Mesendoderm (in vitro differentiated cells): ENCODE results near the gene DPYD.

Source experiments
- DNase-seq: peaks from one replicate; pipeline ENCODE4 v3.0.0; 2013
- H2AK5ac ChIP-seq: 2 replicates; pipeline ENCODE4 v1.6.1; 2013; ENCODE audit warnings: low read length, inconsistent platforms
- H2BK120ac ChIP-seq: 2 replicates; pipeline ENCODE4 v1.6.1; 2013; ENCODE audit warnings: low read depth, mild to moderate bottlenecking, low read length, moderate library complexity, mixed read lengths
- H2BK15ac ChIP-seq: replicated peaks from 2 replicates; pipeline ENCODE4 v1.6.1; 2013; ENCODE audit warnings: low read depth, mild to moderate bottlenecking, moderate library complexity
- H2BK5ac ChIP-seq: 2 replicates; pipeline ENCODE4 v1.6.1; 2013; ENCODE audit warnings: low read length, inconsistent platforms
- H3K18ac ChIP-seq: 2 replicates; pipeline ENCODE4 v1.6.1; 2013; ENCODE audit warnings: mild to moderate bottlenecking, low read length, mixed read lengths
- H3K23ac ChIP-seq: one replicate; pipeline ENCODE4 v1.6.1; 2013; ENCODE audit warnings: low read length
- H3K27ac ChIP-seq: 2 replicates; pipeline ENCODE4 v1.5.1; 2013; ENCODE audit warnings: low read depth, mild to moderate bottlenecking, inconsistent platforms, low read length, moderate library complexity
- H3K27me3 ChIP-seq: 2 replicates; pipeline ENCODE4 v1.6.1; 2013; ENCODE audit warnings: low read length, control low read depth, mild to moderate bottlenecking, inconsistent platforms; ENCODE audit not compliant: insufficient read depth, poor library complexity
- H3K36me3 ChIP-seq: 2 replicates; pipeline ENCODE4 v1.6.1; 2013; ENCODE audit warnings: low read length, inconsistent platforms; ENCODE audit not compliant: control insufficient read depth, insufficient read depth
- H3K4ac ChIP-seq: one replicate; pipeline ENCODE4 v1.6.1; 2013; ENCODE audit warnings: low read depth, mild to moderate bottlenecking, low read length, moderate library complexity
- H3K4me1 ChIP-seq: 2 replicates; pipeline ENCODE4 v1.6.1; 2013; ENCODE audit warnings: low read depth, low read length, inconsistent platforms; ENCODE audit not compliant: control insufficient read depth
- H3K4me2 ChIP-seq: 2 replicates; pipeline ENCODE4 v1.6.1; 2013; ENCODE audit warnings: low read length
- H3K4me3 ChIP-seq: 2 replicates; pipeline ENCODE4 v1.5.1; 2013; ENCODE audit warnings: mild to moderate bottlenecking, low read length
- H3K56ac ChIP-seq: one replicate; pipeline ENCODE4 v1.6.1; 2013; ENCODE audit warnings: low read length
- H3K79me1 ChIP-seq: 2 replicates; pipeline ENCODE4 v1.6.1; 2013; ENCODE audit warnings: low read length, inconsistent platforms
- H3K79me2 ChIP-seq: 2 replicates; pipeline ENCODE4 v1.6.1; 2013; ENCODE audit warnings: mild to moderate bottlenecking, low read length; ENCODE audit not compliant: control insufficient read depth, insufficient read depth
- H3K9ac ChIP-seq: 2 replicates; pipeline ENCODE4 v1.6.1; 2013; ENCODE audit warnings: low read length, inconsistent platforms
- H4K5ac ChIP-seq: one replicate; pipeline ENCODE4 v1.6.1; 2013; ENCODE audit warnings: low read length
- H4K8ac ChIP-seq: one replicate; pipeline ENCODE4 v1.6.1; 2013; ENCODE audit warnings: low read depth, mild to moderate bottlenecking, control low read depth, low read length, moderate library complexity
- WGBS: extraction: QIAGEN DNeasy Blood & Tissue Kit; methylation state at CpG from one replicate; pipeline ENCODE4 v1.1.7; 2013; ENCODE audit warnings: low lambda C conversion rate, missing lambda C conversion rate; ENCODE audit not compliant: insufficient coverage; ENCODE audit errors: extremely low coverage; 5-methylcytosine and 5-hydroxymethylcytosine counted together

DPYD gene

DNA sequence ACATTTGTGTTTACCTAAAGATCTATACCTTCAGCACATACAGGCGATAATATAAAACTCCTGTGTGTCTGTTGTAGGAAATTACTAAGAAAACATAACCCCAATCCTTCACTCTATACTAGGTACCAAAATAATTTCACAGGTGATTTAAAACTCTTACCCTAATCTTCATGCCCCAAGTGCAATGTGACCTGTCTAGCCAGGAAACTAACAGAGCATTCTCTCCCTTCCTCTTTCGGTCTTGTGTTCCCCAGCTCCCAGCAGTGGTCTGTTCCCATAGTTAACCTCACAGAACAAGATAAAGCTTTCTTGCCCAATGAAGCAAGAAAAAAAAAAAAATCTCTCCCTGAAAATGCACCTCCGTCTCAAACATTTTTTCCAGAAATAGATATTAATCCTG is 493.5 kb downstream of the DPYD start:
- Histone ChIP-seq H3K23ac (no peak overlapping the region), H2AK5ac (no peak overlapping the region), H3K4me1 (no peaks in the 10 kb centered on the region), H3K9ac (no peak overlapping the region), H2BK120ac (no peak overlapping the region), H3K79me1 (no peaks in the 10 kb centered on the region), H3K36me3 (no peaks in the 10 kb centered on the region), H3K4ac (no peak overlapping the region), H2BK5ac (no peak overlapping the region), H2BK15ac (no peak overlapping the region), H3K4me2 (no peak overlapping the region), H4K5ac (no peak overlapping the region), H3K79me2 (no peaks in the 10 kb centered on the region), H3K27ac (no peak overlapping the region), H3K56ac (no peak overlapping the region), H3K18ac (no peak overlapping the region), H3K27me3 (no peaks in the 10 kb centered on the region), H3K4me3 (no peak overlapping the region), H4K8ac (no peak overlapping the region)
- no CpG with 5 or more reads among the region's 3 CpGs for WGBS
- DNase-seq, result no peak

DNA sequence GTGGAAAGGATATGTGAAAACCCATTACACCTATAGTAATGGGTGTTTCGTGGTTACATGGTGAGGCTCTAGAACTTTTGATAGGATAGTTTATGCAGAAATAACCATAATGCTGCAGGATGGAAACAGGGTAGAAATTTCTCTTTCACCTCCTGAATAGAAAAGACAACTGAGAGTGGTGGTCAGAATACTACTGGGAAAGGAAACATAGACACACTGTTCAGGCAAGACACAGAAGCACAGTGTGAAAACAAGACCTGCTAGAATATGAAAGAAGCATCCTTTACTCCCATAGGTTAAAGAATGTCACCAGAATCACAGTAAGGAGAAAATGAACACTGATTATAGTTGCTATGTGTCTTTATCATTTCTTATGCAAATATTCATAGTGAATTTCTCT is 496.6 kb downstream of the DPYD start:
- Histone ChIP-seq H4K8ac (no peak overlapping the region), H3K4ac (no peak overlapping the region), H2AK5ac (no peak overlapping the region), H2BK5ac (no peak overlapping the region), H3K27me3 (no peaks in the 10 kb centered on the region), H3K56ac (no peak overlapping the region), H2BK15ac (no peak overlapping the region), H4K5ac (no peak overlapping the region), H3K23ac (no peak overlapping the region), H3K18ac (no peak overlapping the region), H3K79me1 (no peaks in the 10 kb centered on the region), H3K27ac (no peak overlapping the region), H3K36me3 (no peaks in the 10 kb centered on the region), H2BK120ac (no peak overlapping the region), H3K79me2 (no peaks in the 10 kb centered on the region), H3K4me3 (no peak overlapping the region), H3K4me2 (no peak overlapping the region), H3K4me1 (no peaks in the 10 kb centered on the region), H3K9ac (no peak overlapping the region)
- no peak for DNase-seq
- WGBS, result no CpG with 5 or more reads among the region's 1 CpG

DNA sequence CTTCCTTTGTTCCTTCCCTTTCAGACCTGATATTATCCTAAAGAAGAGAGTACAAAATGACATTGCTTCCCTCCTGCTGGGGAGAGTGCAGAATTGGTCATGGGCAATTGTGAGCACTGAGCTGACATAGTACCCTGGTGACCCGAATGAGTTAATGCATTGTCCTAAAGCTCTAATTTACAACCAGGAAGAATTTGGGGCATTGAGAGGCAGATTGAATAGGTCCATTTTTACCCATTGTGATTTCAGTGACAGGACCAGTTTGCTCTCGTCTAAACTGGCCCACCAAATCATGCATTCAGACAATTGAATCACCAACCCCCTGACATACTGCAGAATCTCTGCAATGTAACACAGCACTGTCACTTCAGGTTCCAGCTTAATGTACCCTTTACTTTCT is 497.4 kb downstream of the DPYD start:
- no peak overlapping the region for H2BK120ac ChIP-seq
- H2AK5ac ChIP-seq, result no peak overlapping the region
- no peaks in the 10 kb centered on the region for H3K27me3 ChIP-seq
- H3K9ac ChIP-seq, result no peak overlapping the region
- WGBS, result no CpG with 5 or more reads among the region's 2 CpGs
- H3K4me2 ChIP-seq, result no peak overlapping the region
- H3K4me3 ChIP-seq, result no peak overlapping the region
- H3K27ac ChIP-seq, result no peak overlapping the region
- H3K79me2 ChIP-seq, result no peaks in the 10 kb centered on the region
- H3K4ac ChIP-seq, result no peak overlapping the region
- no peak overlapping the region for H3K23ac ChIP-seq
- H2BK15ac ChIP-seq, result no peak overlapping the region
- DNase-seq, result peak; percentile 9
- H4K8ac ChIP-seq, result no peak overlapping the region
- H4K5ac ChIP-seq, result no peak overlapping the region
- no peaks in the 10 kb centered on the region for H3K4me1 ChIP-seq
- H3K36me3 ChIP-seq, result no peaks in the 10 kb centered on the region
- H3K56ac ChIP-seq, result no peak overlapping the region
- H2BK5ac ChIP-seq, result no peak overlapping the region
- no peak overlapping the region for H3K18ac ChIP-seq
- no peaks in the 10 kb centered on the region for H3K79me1 ChIP-seq

DNA sequence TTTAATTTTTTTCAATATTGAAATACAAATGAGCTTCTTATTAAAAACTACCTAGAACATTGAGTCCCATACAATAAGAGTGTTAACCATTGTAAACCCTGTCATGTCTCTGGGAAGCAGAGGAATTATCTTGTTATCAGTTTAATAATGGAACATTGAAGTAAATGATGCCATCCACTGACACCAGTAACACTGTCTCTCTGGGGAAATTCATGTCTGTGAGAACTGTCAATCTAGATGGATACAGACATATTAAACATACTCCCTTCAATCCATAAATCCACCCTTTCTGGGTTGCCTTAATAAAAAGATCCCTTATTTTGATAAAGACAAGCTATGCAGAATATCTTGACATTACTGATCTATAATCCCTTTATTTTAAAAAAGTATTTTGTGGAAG is 503.2 kb downstream of the DPYD start:
- H3K56ac ChIP-seq, result no peak overlapping the region
- no peak overlapping the region for H2AK5ac ChIP-seq
- no peak overlapping the region for H4K8ac ChIP-seq
- H3K4me2 ChIP-seq, result no peak overlapping the region
- no peak for DNase-seq
- H3K27ac ChIP-seq, result no peak overlapping the region
- H3K79me2 ChIP-seq, result no peaks in the 10 kb centered on the region
- no peak overlapping the region for H3K4me3 ChIP-seq
- no peaks in the 10 kb centered on the region for H3K36me3 ChIP-seq
- H3K79me1 ChIP-seq, result no peaks in the 10 kb centered on the region
- H3K23ac ChIP-seq, result no peak overlapping the region
- H3K9ac ChIP-seq, result no peak overlapping the region
- H2BK5ac ChIP-seq, result no peak overlapping the region
- no peak overlapping the region for H2BK15ac ChIP-seq
- H2BK120ac ChIP-seq, result no peak overlapping the region
- H3K4ac ChIP-seq, result no peak overlapping the region
- no peaks in the 10 kb centered on the region for H3K4me1 ChIP-seq
- H4K5ac ChIP-seq, result no peak overlapping the region
- no peak overlapping the region for H3K18ac ChIP-seq
- no peaks in the 10 kb centered on the region for H3K27me3 ChIP-seq

DNA sequence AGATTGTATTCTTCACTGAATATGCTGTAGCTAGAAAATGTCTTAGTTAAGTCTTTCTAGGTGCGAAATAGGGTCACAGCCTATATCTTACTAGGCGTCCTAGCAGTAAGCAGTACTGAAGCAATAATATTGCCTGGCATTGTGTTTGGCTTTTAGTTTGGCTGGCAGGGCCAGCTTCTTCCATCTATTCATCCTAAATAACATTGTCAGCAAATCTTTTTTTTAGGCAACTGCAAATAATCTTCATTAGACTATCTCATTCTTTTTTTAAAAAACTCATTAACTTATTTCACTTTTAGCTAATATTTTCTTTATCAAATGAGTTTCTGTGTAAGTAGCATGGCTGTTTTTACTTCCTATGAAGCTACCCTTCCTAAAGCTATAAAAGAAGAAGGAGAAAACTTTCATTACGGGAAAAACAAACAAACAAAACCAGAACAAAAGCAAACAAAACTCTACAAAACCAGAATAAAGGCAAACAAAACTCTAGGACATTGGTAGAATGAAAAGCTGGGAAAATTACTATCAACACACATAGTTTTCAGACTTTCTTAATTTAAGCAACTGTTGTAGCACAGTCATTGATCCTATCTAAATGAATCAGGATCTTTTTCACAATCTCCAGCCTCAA is 506.0 kb downstream of the DPYD start:
- H3K23ac ChIP-seq, result no peak overlapping the region
- no peaks in the 10 kb centered on the region for H3K79me2 ChIP-seq
- H4K8ac ChIP-seq, result no peak overlapping the region
- no peaks in the 10 kb centered on the region for H3K79me1 ChIP-seq
- no peak overlapping the region for H3K4ac ChIP-seq
- no peak overlapping the region for H4K5ac ChIP-seq
- H2AK5ac ChIP-seq, result no peak overlapping the region
- H3K56ac ChIP-seq, result no peak overlapping the region
- H3K4me3 ChIP-seq, result no peak overlapping the region
- WGBS, result no CpG with 5 or more reads among the region's 3 CpGs
- no peak overlapping the region for H3K4me2 ChIP-seq
- H3K9ac ChIP-seq, result no peak overlapping the region
- H2BK120ac ChIP-seq, result no peak overlapping the region
- no peaks in the 10 kb centered on the region for H3K4me1 ChIP-seq
- H2BK15ac ChIP-seq, result no peak overlapping the region
- H3K27me3 ChIP-seq, result no peaks in the 10 kb centered on the region
- no peak overlapping the region for H2BK5ac ChIP-seq
- no peaks in the 10 kb centered on the region for H3K36me3 ChIP-seq
- no peak overlapping the region for H3K27ac ChIP-seq
- no peak overlapping the region for H3K18ac ChIP-seq
- no peak for DNase-seq

DNA sequence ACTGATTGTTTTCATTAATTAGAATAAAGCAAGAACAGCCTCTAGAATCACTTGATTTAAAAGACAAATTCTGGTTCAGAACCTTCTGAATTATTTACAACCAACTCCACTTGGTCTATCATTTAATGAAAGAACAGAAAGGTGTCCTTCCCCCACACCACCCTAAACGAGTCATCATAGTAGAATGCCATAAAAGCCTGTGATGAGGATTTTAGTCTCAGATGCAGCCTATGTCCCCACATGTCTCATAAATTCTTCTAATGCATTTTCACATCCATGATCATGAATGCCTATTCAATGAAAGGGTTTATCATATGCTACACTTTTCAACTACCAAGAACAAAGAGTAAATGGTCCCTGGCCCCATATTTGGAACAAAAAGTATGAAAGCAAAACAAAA is 508.1 kb downstream of the DPYD start:
- no peak for DNase-seq
- no peak overlapping the region for H2AK5ac ChIP-seq

More for the DNA sequence above, 508.1 kb downstream of the DPYD start:
- Histone ChIP-seq H3K4ac (no peak overlapping the region), H4K8ac (no peak overlapping the region), H3K23ac (no peak overlapping the region), H2BK15ac (no peak overlapping the region), H3K4me2 (no peak overlapping the region), H3K79me1 (no peaks in the 10 kb centered on the region), H3K4me1 (no peaks in the 10 kb centered on the region), H3K18ac (no peak overlapping the region), H2BK5ac (no peak overlapping the region), H3K27me3 (no peaks in the 10 kb centered on the region), H2BK120ac (no peak overlapping the region), H3K36me3 (no peaks in the 10 kb centered on the region), H3K9ac (no peak overlapping the region), H3K79me2 (no peaks in the 10 kb centered on the region), H3K27ac (no peak overlapping the region), H3K4me3 (no peak overlapping the region), H4K5ac (no peak overlapping the region), H3K56ac (no peak overlapping the region)
- no CpG with 5 or more reads among the region's 1 CpG for WGBS
